ENCODE measurements around the gene UVSSA. TPM values are rescaled to one million over a fixed set of nuclear protein-coding genes. Genes with fewer than 3 reads are reported as not detected.
A peak's percentile ranks its signal among the peaks of the same experiment; 100 is the strongest.
"Not testable (repeated sequence)": the region's sequence is repeated elsewhere in the genome, so short reads cannot be mapped to it uniquely, and the experiment has no call there.

UVSSA gene
- total RNA-seq, 1 donor from 2014 or later, result 3.6 TPM

- not testable (repeated sequence) for DNase-seq (ENCODE audit: low read depth in 2 of 2)
These were observed 47.8 kb downstream of the UVSSA start for GRCh38 chr4:1394554-1395388.

- DNase-seq (ENCODE audit: low read depth in 2 of 2), result not testable (repeated sequence)
These were observed 48.4 kb downstream of the UVSSA start for GRCh38 chr4:1395389-1395820.

DNA sequence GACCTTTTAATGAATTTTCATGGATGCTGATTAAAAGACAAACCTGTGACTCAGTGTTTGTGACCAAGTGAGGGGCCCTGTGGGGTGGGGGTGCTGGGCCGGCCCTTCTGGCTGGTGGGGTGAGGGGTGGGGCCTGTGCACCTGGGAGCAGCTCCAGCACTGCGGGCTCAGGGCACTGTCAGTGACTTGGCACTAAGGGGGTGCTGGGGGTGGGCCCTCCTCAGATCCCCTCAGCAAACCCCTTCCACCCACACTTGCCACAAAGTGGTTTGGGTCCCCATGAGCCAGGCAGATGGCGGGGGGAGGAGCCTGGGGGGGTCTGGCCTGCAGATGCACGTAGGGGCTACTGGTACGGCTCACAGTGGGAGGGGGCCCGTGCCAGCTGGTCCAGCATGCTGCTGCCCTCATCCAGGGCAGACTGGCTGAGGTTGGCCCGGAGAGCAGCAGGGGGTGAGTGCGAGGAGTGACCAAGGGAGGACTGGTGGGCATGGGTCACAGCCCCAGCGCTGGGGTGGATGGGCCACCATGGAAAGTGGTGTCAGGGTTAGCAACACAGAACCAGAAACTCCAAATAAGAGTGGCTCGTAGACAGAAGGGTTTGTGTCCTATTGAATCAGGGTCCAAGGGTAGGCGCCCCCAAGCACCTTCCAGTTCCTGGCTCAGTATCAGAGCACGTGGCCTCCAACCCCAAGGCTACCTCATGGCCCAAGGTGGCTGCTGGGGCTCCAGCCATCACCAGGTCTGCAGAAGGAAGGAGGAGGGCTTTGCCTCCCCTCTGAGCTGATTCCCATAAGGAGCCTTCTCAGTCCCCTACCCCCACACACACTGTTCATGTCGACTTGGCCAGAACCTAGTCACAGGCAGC lies 49.2 kb downstream of the UVSSA start:
- no peak for DNase-seq (ENCODE audit: low read depth in 2 of 2)

DNA sequence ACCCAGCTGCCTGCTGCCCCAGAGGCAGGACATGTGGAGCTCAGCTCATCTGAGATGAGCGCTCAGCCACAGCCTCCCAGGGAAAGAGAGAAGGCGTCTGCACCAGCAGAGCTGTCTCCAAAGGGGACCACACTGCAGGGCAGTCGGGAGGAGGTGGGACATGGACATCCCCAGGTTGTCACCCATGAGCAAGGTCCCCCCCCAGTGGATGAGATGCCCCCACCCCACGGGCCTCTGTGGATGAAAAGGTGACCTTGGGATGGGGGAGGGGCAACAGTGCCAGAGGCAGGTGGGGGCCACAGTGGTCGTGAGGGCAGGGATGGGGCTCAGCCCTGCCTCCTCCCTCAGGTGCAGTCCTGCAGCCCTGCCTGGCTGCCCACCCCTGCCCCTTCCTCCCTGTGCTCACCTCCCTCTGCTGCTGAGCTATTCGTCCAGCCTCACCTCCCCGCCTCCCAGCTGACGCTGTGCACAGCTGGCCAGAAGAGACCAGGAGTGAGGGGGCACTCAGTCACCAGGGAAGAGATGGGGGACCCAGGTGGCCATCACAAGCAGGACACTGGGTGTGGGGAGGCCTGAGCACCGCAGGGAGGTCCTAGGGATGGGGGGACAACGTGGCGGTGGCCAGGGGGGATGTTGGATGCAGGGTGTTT lies 49.9 kb downstream of the UVSSA start:
- DNase-seq (ENCODE audit: low read depth in 2 of 2), result no peak

- DNase-seq (ENCODE audit: low read depth in 2 of 2), result no peak
These were observed 51.9 kb downstream of the UVSSA start for GRCh38 chr4:1398681-1399507.

DNA sequence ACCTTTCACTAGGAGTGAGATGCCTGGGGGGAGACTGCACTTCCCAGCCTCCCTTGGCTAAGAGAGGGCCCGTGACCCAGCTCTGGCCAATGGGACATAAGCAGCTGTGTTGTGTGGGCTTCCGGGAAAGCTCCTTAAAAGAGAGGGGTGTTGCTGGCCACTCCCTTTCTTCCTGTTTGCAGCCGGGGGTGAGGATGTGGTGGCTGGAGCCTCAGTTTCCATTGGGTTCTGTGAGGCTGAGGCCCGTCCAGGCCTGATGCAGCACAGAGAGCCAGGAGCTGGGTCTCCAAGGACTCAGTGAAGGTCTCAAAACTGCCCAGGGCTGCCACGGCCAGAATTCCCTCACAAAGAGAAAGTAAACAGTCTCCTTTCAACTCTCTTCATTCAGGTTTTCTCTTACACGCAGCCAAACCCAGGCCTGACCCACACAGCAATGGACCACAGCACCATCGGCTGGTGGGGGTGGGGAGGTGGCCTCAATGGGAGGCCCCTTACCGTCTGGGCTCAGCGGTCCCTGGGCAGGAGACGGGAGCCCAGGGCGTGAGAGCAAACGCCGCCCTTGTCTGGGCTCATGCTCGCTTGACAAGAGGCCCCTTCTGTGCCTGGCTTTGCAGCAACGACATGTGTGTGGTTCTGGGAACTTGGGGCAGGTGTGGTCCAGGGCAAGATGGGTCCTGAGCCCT lies 52.6 kb downstream of the UVSSA start:
- no peak for DNase-seq (ENCODE audit: low read depth in 2 of 2)

GRCh38 chr4:1400191-1400805 lies 53.3 kb downstream of the UVSSA start:
- DNase-seq (ENCODE audit: low read depth in 2 of 2), result no peak

DNA sequence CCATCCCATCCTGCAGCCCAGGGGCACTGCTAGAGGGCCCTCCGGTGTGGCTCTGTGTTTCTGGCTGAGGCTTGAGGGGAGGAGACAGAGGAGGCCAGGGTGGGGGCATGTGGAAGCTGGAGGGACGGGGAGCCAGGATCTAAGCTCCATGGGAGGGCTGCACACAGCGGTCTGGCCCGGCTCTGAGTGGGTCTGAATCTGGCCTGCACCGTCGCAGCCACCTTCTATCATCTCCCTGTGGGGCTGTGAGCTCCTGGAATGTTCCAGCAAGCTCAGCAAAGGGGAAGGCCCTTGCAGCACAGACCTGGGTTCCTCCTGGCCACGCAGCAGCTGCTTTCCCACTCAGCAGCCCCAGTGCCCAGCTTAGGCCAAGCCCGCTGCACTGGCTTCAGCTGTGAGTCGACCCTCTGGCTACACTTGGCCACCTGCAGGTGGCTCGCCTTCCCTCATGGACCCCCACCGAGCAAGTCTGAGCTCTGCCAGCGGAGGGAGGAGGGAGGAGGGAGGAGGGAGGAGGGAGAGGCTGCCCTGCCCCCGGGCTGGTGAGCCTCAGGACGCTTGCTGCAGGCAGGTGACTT lies 53.9 kb downstream of the UVSSA start:
- DNase-seq (ENCODE audit: low read depth in 2 of 2), result no peak

DNA sequence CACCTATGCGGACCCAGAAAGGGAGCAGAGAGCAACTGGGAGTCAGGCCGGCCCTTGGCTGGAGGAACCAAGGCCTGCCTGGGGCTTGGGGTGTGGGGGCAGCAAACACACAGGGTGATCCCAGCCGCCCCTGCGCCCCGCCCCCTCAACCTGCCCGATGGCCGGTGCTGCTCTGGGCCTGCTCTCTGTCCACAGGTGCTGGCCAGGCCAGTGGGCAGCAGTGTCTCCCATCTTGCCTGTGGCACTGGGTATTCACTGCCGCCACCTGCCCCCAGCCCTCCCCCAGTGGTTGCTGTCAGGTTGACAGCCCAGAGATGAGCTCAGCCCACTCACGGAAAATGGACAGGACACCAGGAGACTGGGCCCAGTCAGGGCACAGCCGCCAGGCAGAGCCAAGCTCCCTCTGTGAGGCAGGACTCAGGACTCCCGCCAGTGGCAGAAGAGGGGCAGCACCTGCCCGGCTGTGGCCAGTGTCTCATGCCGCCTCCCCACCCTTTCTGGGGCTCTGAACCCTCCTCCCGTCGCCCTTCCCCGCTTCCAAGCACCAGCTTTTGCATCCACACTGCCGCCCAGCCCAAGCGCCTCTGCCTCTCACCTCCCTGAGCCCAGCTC lies 54.5 kb downstream of the UVSSA start:
- no peak for DNase-seq (ENCODE audit: low read depth in 2 of 2)

DNA sequence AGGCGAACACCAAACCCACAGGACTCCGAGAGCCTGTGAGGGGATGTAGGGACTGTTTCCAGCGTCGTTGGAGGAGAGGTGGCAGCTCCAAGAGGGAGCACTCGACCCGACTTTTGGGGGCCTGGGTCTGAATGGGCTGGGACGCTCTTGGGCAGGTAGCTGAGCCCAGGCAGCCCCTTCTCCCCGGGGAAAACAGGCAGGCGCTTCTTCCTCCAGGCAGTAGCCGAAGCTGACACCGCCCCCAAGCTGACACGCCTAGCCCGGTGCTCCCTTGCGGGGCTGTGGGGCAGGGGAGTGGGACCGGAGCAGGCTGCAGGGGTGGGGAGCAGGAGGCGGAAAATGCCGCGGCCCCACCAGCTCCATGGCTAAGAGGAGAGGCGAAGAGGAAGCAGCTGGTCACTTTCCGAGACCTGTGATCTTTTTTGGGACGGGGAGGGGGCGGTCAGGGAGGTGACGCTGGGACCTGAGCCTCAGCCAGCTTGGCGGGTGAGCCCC lies 55.1 kb downstream of the UVSSA start:
- no peak for DNase-seq (ENCODE audit: low read depth in 2 of 2)

DNA sequence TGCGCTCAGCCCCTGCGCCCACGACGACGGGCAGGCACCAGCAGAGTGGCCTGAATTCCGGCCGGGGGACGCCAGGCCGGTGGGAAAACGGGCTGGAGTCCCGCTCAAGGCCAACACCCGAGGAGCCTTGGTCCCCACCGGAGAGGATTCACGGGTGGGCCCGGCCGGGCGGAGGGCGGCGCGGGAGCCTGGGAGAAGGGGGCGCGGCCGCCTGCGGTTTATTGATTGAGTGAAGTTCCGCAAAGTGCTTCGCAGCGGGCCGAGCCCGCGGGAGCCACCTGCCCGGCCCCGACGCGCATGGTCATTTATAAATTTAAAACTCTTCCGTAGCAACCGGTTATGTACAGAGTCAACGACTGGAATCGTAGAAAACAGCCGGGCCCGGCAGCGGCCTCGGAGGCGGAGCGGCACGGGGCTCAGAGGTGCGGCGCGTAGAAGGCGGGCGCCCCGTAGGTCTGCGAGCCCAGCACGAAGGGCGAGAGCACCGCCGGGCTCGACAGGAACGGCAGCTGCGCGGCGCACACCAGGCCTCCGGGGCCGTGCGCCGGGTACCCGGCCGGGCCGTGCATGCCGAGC lies 55.6 kb downstream of the UVSSA start:
- peak in 1 of 2 donors; percentile 16 for DNase-seq (ENCODE audit: low read depth in 2 of 2)

- DNase-seq (ENCODE audit: low read depth in 2 of 2), result no peak
These were observed 56.2 kb downstream of the UVSSA start for GRCh38 chr4:1403177-1403583.

GRCh38 chr4:1403591-1404572 lies 56.9 kb downstream of the UVSSA start:
- no peak for DNase-seq (ENCODE audit: low read depth in 2 of 2)

DNA sequence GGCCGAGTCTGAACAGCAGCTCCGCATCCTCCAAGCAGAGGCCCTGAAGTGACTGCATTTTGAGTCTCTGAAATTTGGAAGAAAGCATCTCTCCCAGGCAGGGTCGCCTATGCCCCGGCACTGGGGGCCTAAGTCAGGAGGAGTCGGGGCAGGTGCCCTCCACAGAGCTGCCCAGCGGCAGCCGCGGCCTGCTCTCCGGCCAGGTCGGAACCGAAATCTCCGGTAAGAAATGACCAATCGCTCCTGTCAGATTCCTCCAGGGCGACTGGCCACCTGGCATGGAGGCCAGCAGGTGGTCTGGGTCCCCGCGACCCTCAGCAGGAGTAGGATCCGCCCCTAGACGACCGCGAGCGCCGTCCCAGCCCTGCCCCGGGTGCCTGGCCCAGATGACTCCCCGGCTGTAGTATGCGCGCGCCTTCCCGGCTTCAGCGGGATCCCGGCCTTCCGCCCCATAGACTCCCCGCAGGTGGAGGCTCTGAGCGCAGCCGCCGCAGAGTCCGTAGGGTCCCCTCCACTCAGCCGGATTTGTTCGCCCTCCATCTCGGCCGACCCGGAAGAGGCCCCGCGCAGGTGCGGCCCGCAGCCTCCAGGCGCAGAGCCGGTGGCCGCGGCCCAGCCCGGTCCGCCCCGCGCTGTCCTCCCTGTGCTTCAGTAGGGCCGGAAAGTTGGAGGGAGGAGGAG lies 57.7 kb downstream of the UVSSA start:
- DNase-seq (ENCODE audit: low read depth in 2 of 2), result no peak

GRCh38 chr4:1405254-1405635 lies 58.2 kb downstream of the UVSSA start:
- no peak for DNase-seq (ENCODE audit: low read depth in 2 of 2)

GRCh38 chr4:1405636-1406393 lies 58.8 kb downstream of the UVSSA start:
- DNase-seq (ENCODE audit: low read depth in 2 of 2), result no peak

Measured in lung microvascular endothelial cell (primary cell).